ENCODE data around the gene LRRFIP2. TPM values are rescaled to one million over a fixed set of nuclear protein-coding genes. Genes with fewer than 3 reads are reported as not detected.

LRRFIP2 gene
- total and polyA plus RNA-seq, 2 of the 8 experiments (the other 6 are each of a cell fraction or from before 2014, with no cell fraction given) = 8.8 to 25.6 TPM

- no peak for FAIRE-seq
- TF ChIP-seq, protein P1, sequence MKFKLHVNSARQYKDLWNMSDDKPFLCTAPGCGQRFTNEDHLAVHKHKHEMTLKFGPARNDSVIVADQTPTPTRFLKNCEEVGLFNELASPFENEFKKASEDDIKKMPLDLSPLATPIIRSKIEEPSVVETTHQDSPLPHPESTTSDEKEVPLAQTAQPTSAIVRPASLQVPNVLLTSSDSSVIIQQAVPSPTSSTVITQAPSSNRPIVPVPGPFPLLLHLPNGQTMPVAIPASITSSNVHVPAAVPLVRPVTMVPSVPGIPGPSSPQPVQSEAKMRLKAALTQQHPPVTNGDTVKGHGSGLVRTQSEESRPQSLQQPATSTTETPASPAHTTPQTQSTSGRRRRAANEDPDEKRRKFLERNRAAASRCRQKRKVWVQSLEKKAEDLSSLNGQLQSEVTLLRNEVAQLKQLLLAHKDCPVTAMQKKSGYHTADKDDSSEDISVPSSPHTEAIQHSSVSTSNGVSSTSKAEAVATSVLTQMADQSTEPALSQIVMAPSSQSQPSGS (IDR thresholded peaks at IDR 0.05; ENCODE audit: low read length) = no peak
- no peak for TF ChIP-seq SP4 (IDR thresholded peaks at IDR 0.05; ENCODE audit: low read length)
- no peak for TF ChIP-seq RBBP5 (IDR thresholded peaks at IDR 0.05; ENCODE audit: borderline replicate concordance, low read depth, low read length)
- no peak for TF ChIP-seq ATF3 (IDR thresholded peaks at IDR 0.05; ENCODE audit: insufficient read depth, low read depth, low read length)
These were observed 76.6 kb downstream of the LRRFIP2 start for GRCh38 chr3:37097776-37098175.

More at GRCh38 chr3:37097776-37098175, 76.6 kb downstream of the LRRFIP2 start:
- Histone ChIP-seq H3K18ac (ENCODE audit: extremely low read depth, low read length) (no peak overlapping the region), H4K5ac (ENCODE audit: insufficient read length, low read depth, low read length) (no peak overlapping the region), H2AFZ (ENCODE audit: low read length) (no peak overlapping the region), H3K4me3 (ENCODE audit: extremely low read depth in 1 of 4, insufficient read depth in 2 of 4, low read depth in 3 of 4, low read length in 4 of 4) (no peak overlapping the region), H3K79me2 (ENCODE audit: control insufficient read depth in 1 of 2, insufficient read depth in 2 of 2, low read length in 2 of 2) (no peaks in the 10 kb centered on the region), H3K9me3 (ENCODE audit: insufficient read depth in 2 of 2, low read depth in 1 of 2, low read length in 1 of 2) (no peaks in the 10 kb centered on the region), H4K8ac (ENCODE audit: extremely low read depth, insufficient read depth, low read length) (no peak overlapping the region), H4K91ac (replicated peaks; ENCODE audit: insufficient read length, low read length) (no peak overlapping the region), H3K4ac (replicated peaks; ENCODE audit: insufficient read length, low read depth, low read length) (no peak overlapping the region), H3K36me3 (ENCODE audit: control insufficient read depth in 2 of 4, insufficient read depth in 4 of 4, low read length in 3 of 4) (no peaks in the 10 kb centered on the region), H2BK15ac (ENCODE audit: low read length) (no peak overlapping the region), H3K23me2 (ENCODE audit: low read depth, low read length) (no peaks in the 10 kb centered on the region), H3K23ac (ENCODE audit: insufficient read length) (no peak overlapping the region), H3K27ac (ENCODE audit: low read depth, low read length) (no peak overlapping the region), H3K14ac (ENCODE audit: insufficient read length) (no peak overlapping the region), H3K4me2 (ENCODE audit: insufficient read depth in 1 of 2, low read depth in 2 of 2, low read length in 2 of 2) (no peak overlapping the region), H2BK20ac (ENCODE audit: low read length) (no peak overlapping the region), H2BK12ac (ENCODE audit: low read depth, low read length) (no peak overlapping the region), H3K27me3 (replicated peaks in 1 of 4; ENCODE audit: control insufficient read depth in 3 of 4, extremely low read depth in 1 of 4, insufficient read depth in 3 of 4, low read length in 3 of 4) (no peaks in the 10 kb centered on the region), H2AK5ac (ENCODE audit: low read depth, low read length) (no peak overlapping the region), H2BK120ac (replicated peaks; ENCODE audit: low read depth, low read length) (no peak overlapping the region), H3K79me1 (ENCODE audit: low read depth, low read length) (no peaks in the 10 kb centered on the region), H3K9ac (replicated peaks in 1 of 4; ENCODE audit: extremely low read depth in 1 of 4, low read depth in 3 of 4, low read length in 3 of 4) (no peak overlapping the region), H4K20me1 (replicated peaks in 1 of 2; ENCODE audit: control insufficient read depth in 1 of 2, insufficient read depth in 2 of 2, low read length in 2 of 2) (peaks cover 0 to 1% of the 10 kb centered on the region in 2 experiments), H3K56ac (replicated peaks; ENCODE audit: insufficient read length, low read depth, low read length) (no peak overlapping the region), H2BK5ac (ENCODE audit: low read depth, low read length) (no peak overlapping the region), H3K4me1 (replicated peaks in 1 of 4; ENCODE audit: control insufficient read depth in 3 of 4, insufficient read depth in 4 of 4, low read length in 3 of 4) (no peaks in the 10 kb centered on the region)
- DNase-seq (ENCODE audit: low read depth in 1 of 2, low spot score in 2 of 2) = no peak
- CTCF ChIA-PET (ENCODE audit: partially characterized antibody) = no interaction called here
- POLR2A ChIA-PET (ENCODE audit: partially characterized antibody) = no interaction called here
